ENCODE measurements around the gene CHMP6.

CHMP6 gene

DNA sequence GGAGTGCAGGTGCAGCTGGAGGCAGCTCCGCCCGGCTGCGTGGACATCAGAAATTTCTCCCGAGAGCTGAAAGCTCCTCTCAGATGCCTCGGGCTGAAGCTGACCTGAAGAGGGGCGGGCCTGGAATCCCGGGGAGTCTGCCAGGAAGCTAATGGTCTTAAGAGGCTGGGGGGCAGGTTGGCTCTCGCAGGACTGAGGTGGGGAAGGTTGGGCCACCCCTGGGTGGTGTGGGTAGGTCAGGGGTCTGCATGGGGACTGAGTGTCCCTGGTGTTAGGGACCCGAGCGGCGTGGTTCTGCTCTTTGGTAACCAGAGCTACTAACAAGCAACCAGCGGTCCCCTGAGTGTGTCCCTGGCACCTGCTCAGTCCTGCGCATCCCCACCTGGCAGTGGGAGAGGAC lies 3.5 kb downstream of the CHMP6 start:
- no peak for DNase-seq

DNA sequence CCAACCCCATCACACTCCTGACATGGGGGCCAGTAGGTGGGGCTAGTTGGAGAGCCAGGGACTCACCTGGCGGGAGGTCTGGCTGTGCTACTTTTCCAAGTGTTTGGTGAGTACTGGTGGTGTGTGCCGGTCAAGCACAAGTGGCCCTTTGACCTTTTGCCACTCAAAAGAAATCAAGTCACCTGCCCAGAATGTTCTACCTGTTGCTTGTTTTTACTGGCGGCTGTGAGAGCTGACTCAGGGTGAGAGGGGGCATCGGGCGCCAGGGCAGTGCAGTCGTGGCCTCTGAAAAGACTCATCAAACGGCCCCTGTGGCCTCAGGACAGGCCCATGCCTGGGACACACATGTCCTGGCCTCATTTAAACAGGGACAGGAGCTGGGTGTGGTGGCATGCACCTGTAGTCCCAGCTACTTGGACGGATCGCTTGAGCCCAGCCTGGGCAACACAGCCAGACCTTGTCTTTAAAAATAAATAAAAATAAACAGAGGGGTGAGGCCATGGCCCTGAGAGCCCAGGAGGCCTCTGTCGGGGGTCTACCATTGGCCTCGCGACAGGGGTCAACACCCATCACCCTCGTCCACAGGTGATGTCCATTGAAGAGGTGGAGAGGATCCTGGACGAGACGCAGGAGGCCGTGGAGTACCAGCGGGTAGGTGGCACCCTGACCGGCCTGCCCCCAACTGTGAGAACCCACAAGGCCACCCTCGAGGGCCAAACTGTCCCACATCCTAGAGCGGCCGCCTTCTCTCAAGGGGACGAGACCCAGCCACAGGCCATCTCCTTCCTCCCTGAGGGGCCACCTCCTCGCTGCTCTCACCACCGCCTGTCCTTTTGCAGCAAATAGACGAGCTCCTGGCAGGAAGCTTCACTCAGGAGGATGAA lies 5.0 kb downstream of the CHMP6 start:
- DNase-seq, result no peak

DNA sequence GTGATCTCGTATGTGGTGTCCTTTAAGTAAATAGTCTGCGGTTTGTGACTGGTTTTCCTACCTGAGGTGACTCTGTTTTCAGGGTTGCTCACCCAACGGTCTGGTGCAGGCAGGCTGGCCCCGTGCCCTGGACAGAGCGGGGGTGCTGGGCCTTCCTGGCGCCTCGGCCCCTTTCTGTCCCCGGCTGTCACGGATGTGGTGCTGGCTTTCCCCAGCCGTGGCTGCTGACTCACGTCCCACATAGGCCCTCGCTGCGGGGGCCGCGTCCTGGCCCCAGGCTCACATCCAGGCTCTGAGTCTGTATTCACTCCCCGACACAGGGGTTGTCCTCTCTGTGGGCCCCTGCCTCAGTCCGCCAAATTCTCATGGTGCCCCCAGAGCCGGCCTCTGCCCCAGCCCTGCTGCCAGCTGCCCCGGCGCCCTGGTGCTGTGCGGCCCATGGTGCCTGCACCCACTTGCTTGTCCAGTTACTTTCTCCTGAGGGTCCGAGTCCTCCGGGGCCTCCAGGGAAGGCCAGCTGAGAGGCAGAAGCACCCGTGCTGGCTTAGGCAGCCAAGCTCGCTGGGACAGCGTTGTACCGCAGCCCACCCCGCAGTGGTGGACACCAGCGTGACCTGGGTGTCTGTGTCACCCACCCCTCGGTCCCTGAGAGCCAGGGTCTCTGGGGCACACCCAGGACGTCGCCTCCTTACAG lies 5.9 kb downstream of the CHMP6 start:
- DNase-seq, result no peak

DNA sequence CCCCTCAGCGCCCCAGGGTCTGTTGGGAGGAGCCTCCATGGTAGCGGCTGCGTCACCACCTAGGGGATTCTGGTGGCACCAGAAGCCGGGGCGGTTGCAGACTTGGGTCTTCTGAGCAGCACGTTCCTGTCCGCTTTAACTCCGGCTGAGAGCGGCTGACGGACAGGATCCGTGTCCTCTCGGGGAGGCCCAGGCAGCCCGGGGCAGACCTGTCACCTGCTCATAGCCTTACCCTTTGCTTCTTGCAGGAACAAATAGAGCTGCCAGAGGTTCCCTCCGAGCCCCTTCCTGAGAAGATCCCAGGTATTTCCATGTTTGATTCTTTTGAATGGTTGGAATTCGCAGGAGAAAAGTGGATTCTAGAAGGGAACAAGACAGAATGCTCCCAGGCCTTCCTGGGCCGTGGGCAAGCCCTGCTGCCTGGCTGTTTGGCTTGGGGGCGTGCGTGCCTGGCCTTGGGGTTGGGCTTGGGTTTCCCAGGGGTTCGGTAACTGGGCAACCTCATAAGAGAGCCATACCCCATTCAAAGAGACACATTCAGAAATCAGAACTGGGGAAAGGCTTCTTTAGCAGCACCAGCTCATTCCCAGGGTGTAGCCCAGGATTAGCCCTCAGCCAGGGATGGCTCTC lies 6.6 kb downstream of the CHMP6 start:
- no peak for DNase-seq

DNA sequence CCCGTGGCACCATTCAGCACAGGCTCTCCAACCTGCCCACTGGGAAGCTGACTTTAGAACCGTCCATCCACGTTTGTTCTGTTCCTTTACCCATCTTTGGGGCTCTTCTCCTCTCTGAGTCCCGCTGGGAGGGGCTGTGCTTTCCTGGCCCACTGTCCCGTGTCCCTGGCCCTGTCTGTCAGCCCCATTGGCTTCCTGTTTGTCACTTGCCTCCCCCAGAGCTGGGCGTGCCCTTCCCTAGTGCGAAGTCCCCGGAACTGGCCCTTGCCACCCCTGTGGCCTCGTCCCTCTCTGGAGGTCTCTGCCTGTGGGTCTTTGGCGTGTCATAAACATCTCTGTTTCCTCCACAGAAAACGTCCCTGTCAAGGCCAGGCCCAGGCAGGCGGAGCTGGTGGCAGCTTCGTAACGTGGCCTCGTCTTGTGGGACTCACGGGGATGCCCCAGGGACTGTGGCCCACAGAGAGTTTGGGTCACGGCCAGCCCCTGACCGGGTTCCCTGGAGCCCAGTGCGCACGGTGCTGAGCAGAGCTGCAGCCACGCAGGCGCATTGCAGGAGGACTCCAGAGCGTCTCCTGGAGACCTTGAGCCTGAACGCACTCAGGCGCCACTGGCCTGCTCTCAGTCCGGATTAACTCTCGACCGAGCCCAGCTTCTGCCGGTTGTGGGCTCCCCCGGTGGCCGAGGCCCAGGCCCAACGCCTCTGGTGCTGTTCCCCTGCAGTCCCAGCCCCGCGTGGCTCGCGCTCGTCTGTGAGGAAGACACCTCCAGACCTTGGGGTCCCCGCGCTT lies 7.3 kb downstream of the CHMP6 start:
- DNase-seq, result no peak

DNA sequence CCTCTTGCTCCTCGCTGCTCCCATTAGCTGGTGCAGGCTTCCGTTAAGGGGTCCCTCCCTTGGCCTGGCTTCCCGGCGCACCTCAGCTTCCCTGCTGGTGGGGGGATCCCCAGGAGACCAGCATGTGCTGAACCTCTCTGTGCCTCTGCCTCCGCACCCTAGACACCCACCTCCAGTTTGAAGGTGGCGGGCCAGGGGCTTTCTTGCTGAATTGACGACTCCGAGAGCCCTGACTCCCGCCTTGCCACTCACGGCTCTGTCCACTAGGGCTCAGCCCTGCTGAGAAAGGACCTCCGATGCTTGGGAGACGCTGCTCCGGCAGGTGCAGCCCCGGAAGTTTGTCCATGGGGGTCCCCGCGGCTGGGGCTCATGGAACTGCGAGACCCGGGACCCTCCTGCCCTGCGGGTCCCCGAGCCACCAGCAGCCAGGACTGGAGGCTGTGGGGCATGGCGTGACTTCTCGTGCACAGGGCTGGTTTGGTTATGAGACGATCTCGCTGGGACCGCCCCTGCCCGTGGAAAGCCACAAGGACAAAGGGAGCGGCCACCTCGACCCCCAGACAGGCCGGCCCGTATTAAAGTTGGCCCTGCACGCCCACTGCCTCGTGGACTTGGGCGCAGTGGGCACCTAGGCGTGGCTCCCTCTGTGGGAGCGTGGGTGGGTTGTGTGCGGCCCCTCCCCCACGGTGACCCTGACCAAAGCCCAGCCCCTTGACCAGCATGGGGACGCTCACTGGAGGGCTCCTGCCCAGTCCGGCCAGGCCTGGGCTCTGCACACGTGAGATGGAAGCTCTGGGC lies 8.1 kb downstream of the CHMP6 start:
- DNase-seq, result no peak

DNA sequence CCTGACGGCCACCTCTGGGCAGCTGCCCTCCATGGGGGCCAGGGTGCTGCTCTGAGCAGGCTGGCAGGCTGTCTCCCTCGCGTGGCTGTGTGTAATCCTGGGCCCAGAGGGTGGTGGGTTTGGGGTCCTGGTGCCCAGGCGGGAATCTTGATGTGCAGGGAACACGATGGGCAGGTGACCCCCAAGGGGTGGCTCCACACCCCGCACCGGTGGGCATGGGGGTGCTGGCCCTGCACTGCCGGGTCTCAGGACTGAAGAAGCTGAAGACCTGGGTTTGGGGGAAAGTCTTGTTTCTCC lies 8.6 kb downstream of the CHMP6 start:
- DNase-seq, result no peak

DNA sequence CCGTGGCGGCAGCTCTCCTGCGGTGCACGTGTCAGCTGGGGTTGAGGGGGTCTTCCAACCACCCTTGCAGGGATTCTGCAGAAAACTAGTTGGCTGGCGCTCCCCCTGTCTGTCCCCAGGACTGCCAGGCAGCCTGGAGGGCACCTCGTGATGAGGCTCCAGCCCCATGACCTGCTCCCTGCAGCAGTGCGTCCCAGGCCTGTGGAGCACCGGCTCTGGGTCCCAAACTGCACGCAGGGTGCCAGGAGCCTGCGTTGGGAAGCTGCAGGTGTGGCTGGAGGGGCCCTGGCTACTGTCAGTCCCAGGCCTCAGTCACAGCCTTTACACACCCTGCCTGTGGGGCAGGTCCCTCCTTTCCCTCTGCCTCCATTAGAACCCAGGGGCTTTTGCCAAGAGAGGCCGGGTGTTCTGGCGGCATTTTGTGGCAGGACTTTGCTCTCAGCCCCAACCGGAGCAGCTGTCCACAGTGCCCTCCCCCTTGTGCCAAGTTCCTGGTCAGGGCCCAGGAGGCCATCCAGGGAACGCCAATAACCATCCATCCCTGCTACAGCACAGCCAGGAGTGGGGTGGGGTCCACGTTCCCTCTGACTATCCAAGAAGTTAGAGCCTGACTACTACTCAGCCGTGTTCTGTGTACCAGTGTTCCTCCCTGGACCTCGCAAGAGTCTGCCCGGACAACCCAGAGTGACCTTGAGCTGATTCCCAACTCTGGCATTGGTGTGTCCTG lies 9.2 kb downstream of the CHMP6 start:
- no peak for DNase-seq

DNA sequence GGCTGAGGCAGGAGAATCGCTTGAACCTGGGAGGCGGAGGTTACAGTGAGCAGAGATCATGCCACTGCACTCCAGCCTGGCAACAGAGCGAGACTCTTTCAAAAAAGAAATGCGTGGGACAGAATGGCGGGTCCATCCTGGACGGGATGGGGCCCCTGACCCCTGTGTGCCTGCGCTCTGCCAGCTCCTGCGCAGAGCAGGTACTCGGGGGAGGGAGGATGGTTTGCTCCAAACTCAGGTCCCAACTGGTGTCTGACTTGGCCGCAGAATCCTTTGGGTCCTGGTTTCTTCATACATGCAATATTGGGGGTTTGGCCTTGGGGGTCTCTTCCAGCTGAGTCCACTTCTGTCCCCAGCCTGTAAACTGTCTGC lies 10.4 kb downstream of the CHMP6 start:
- DNase-seq, result no peak

DNA sequence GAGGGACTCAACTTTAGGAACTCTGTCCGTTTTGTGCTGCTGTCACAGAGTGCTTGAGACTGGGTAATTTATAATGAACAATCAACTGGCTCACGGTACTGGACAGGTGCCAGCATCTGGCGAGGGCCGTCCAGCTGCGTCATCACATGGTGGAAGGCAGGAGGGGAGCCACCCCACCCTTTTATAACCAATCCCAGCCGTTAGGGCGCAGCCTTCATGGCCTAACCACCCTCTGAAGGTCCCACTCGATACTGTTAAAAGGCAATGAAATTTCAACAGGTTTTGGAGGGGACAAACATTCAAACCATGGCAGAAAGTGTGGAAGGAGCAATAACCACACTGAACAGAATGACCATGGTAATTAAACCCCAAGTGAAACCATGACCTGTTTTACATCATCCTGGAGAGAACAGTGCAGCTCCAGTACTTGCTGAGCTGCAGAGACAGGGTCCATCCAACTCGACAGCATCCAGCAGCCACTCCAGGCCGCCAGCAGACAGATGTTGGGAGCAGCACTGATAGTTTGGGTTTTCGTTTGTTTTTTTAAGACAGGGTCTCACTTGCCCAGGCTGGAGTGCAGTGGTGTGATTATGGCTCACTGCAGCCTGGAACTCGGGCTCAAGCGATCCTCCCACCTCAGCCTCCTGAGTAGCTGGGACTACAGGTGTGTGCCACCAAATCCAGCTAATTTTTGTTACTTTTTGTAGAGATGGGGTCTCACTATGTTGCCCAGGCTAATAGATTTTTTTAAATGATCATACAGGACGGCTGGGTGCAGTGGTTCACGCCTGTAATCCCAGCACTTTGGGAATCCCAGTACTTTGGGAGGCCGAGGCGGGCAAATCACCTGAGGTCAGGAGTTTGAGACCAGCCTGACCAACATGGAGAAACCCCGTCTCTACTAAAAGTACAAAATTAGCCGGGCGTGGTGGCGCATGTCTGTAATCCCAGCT lies 11.0 kb downstream of the CHMP6 start:
- DNase-seq, result no peak

DNA sequence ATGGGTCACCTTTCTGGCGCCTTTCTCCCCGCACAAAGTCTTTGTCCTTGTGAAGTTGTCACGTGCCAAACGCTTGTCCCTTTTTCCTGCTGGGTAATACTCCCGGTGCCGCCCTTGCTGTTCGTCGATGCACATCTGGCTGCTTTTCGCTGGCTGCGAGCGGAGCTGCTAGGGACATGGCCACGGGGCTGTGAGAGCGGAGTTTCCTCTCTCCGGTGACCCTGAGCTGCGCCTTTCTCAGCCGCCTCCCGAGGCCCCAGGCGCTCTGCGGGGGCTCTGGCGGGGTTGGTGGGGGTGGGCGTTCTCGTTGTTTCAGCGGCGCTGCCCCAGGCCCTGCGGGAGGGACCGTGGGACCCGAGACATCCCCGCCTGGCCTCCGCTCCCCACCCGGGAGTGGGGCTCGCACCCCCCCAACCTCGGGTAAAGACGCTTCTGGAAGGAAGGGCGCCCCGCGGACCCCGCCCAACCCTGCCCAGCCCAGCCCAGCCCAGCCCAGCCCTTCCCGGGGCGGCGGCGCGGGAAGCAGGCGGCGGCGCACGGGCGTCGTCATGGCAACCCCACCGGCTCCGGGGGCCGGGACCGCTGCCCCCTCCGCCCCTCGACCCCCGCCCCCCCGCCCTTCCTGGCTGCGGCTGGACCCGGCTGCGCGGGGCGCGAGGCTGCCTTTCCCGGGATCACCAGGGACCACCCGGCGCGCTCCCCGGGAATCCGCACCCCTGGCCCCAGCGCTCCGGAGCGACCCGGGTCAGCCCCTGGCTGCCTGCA lies 12.3 kb downstream of the CHMP6 start:
- no peak for DNase-seq

DNA sequence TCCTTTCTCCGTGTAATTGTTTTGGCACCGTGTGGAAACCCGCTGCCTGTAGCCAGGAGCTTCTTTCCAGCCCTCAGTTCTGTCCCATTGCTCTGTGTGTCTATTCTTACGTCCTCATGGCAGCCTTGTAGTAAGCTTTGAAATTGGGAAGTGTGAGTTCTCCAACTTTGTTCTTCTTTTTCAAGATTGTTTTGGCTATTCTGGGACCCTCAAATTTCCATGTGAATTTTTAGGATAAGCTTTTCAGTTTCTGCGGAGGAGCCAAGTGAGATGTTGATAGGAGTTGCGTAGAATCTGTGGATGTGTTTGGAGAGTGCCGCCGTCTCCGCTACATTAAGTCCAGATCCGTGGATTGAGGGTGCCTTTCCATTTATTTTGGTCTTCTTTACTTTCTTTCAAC lies 15.2 kb downstream of the CHMP6 start:
- no peak for DNase-seq

DNA sequence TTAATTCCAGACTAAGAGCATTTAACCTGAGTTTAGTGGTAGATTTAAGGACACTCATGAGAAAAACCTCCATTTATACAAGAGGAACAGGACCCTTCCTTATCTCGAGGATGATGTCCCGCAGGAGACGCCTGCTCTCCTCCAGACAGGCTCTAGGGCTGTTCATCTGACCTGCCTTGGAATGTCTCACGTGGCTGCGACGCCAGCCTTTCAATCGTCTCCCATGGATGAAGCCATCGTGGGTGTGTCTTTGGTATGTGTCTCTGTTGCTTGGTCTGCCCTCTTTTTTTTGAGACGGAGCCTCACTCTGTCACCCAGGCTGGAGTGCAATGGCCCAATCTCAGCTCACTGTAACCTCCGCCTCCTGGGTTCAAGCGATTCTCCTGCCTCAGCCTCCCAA lies 16.5 kb downstream of the CHMP6 start:
- DNase-seq, result no peak

DNA sequence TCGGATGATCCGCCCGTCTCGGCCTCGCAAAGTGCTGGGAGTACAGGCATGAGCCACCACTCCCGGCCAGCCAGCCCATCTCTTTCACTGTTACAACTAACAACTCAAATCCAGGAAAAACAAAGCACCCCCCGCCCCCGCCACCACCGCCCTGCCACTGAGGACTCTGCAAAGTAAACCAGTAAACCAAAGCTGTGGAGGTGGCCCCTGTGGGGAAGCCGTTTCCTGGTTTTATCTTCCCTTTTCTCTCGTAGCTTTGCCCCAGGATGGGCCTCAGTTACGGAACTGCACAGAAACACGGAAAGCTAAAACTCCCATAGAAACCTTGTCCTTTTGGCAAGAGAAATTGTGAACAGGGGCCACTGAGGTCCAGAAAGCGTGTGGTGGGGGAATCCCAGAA lies 17.5 kb downstream of the CHMP6 start:
- DNase-seq, result no peak

DNA sequence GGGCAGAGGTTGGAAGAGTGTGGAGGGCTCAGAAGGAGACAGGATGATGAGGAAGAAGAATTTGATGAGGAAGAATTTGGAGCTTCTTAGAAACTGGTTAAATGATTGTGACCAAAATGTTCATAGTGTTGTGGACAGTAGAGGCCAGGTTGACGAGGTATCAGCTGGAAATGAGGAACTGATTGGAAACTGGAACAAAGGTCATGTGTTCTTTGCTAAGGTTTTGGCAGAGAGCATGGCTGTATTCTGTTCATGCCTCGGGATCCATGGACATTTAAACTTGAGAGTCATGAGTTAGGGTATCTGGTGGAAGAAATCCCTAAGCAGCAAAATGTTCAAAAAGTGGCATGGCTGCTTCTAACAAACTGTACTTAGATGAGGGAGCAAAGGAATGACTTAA lies 19.3 kb downstream of the CHMP6 start:
- no peak for DNase-seq

DNA sequence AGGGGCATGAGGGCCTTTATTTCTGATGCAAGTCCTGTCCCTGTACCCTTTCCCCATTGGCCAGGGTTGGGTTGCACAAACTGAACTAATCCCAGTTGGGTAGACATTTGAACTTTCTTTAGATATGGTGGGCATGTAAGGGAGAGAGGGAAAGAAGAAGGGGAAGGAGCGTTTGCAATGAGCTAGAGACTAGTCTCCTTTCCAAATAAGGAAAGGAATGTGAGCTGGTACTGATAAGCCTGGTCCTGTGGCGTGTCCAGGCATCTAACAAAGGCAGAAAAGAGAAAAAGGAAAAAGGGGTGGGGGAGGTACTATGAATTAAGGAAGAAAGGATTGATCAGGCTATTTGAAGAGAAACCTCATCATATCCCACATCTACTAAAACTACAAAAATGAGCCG lies 20.3 kb downstream of the CHMP6 start:
- DNase-seq, result no peak

DNA sequence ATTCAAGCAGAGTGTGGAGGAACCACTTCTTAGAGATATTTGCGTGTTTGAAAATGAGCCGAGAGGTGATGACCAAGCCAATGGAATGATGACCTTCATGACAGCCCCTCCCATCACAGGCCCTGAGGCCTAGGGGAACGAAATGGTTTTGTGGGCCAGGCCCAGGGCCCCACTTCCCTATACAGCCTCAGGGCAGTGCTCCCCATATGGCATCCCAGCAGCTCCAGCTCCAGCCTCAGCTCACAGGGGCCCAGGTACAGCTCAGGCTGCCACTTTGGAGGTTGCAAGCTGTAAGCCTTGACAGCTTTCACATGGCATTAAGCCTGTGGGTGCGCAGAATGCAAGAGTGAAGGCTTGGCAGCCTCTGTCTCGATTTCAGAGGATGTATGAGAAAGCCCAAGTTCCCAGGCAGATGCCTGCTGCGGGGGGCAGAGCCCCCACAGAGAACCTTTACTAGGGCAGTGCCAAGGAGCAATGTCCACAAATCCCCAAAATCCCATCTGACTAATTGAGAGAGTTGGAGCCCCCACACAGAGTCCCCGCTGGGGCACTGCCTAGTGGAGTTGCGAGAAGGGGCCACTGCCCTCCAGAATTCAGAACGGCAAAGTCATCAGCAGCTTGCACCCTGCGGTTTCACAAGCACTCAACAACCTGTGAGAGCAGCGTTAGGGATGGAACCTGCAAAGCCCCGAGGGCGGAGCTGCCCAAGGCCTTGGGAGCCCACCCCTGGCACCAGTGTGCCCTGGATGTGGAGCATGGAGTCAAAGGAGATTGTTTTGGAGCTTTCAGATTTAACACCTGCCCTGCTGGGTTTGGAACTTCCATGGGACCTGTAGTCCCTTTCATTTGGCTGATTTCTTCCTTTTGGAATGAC lies 21.2 kb downstream of the CHMP6 start:
- no peak for DNase-seq

DNA sequence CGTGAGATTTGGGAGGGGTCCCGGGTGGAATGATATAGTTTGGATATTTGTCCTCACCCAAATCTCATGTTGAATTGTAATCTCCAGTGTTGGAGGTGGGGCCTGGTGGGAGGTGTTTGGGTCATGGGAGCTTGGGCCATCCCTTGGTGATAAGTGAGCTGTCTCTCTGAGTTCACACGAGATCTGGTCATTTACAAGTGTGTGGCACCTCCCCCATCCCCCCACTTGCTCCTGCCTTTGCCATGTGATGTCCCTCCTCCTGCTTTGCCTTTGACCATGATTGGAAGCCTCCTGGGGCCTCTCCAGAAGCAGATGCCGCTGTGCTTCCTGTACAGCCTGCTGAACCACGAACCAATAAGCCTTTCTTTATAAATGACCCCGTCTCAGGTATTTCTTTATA lies 22.0 kb downstream of the CHMP6 start:
- no peak for DNase-seq

DNA sequence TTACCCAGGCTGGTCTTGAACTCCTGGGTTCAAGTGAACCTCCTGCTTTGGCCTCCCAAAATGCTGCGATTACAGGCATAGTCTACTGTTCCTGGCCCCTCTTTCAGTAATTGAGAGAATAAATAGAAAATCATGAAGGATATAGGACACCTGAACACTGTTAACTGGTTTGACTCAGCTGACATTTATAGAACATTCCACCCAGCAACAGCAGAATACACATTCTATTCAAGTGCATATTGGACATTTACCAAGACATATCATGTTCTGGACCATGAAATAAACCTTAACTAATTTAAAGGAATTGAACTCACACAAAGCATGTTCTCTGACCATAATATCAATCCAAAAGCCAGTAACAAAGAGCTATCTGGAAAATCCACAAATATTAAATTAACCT lies 23.5 kb downstream of the CHMP6 start:
- no peak for DNase-seq

Data from CD4-positive, alpha-beta T cell treated with Interleukin-15 for 1 hour (primary cell).